Transverse colon (tissue), 4 donors: ENCODE data around the gene SASH1.

Source experiments
- CTCF ChIP-seq, 5 experiments: fragments of 200-600 bp in 3 of 5; fragments of 450-650 bp in 2 of 5; sonication (generic) in 3 of 5; IDR thresholded peaks; 1 replicate in 2 of 5; 2 replicates in 3 of 5; pipeline ENCODE4 v1.5.1; 2016 to 2017; ENCODE audit warnings: antibody characterized with exemption in 5 of 5, inconsistent platforms in 3 of 5, mild to moderate bottlenecking in 2 of 5, moderate library complexity in 1 of 5
- EP300 ChIP-seq: sonication (generic); formaldehyde crosslinking; IDR thresholded peaks from one replicate; pipeline ENCODE4 v1.6.1; 2017; ENCODE audit warnings: antibody characterized with exemption, low read depth
- POLR2A ChIP-seq: fragments of 450-650 bp; IDR thresholded peaks from one replicate; pipeline ENCODE4 v1.6.1; 2016; ENCODE audit warnings: antibody characterized with exemption, mild to moderate bottlenecking, moderate library complexity
- POLR2AphosphoS5 ChIP-seq, 3 donors: sonication (generic); formaldehyde crosslinking; IDR thresholded peaks; one replicate each; pipeline ENCODE4 v1.6.1; 2016; ENCODE audit warnings: antibody characterized with exemption in 3 of 3

GRCh38 chr6:148414092-148414489, 71.5 kb downstream of the SASH1 start:
- TF ChIP-seq CTCF (IDR thresholded peaks at IDR 0.05) = no peak
- TF ChIP-seq POLR2A = no peak
- no peak for TF ChIP-seq EP300
- TF ChIP-seq POLR2AphosphoS5 (IDR thresholded peaks at IDR 0.05) = no peak
